IMR-90 (cell line): ENCODE measurements around the gene NELL1. TPM values are rescaled to one million over a fixed set of nuclear protein-coding genes. Genes with fewer than 3 reads are reported as not detected.

ENCODE experiments used
- ATAC-seq: fragments of 200-7000 bp; cut with Tn5 transposase; 2 replicates; pipeline ENCODE4 v1.9.1; 2020; ENCODE audit warnings: low read depth, mild to moderate bottlenecking, moderate library complexity
- BruUV-seq: library from RNA; stranded (reverse); fragments of 400-500 nt; replicated peaks from 2 replicates; lab custom pipeline; 2021; lab: Mats Ljungman, UMichigan
- CTCF ChIA-PET: fragments of 300-600 bp; formaldehyde crosslinking; extraction: SDS; loops from one replicate; lab custom pipeline; 2021; ENCODE audit warnings: antibody characterized with exemption; lab: Yijun Ruan, JAX
- POLR2A ChIA-PET: fragments of 300-600 bp; sonication (Branson Sonifier 250); formaldehyde crosslinking; loops from one replicate; lab custom pipeline; 2022; ENCODE audit warnings: antibody characterized with exemption; ENCODE audit not compliant: unreplicated experiment; lab: Charles Lee
- DNase-seq: peaks from one replicate; pipeline ENCODE4 v3.0.0; 2013
- H2AFZ ChIP-seq: replicated peaks from 2 replicates; pipeline ENCODE3; 2013; ENCODE audit warnings: low read length, mild to moderate bottlenecking; ENCODE audit not compliant: poor library complexity
- H2AK5ac ChIP-seq: 2 replicates; pipeline ENCODE4 v1.6.1; 2013; ENCODE audit warnings: low read depth, low read length, inconsistent platforms
- H2AK9ac ChIP-seq: replicated peaks from 2 replicates; pipeline ENCODE3; 2013; ENCODE audit warnings: mild to moderate bottlenecking, low read depth, low read length, moderate library complexity; ENCODE audit not compliant: poor library complexity
- H2BK120ac ChIP-seq: 2 replicates; pipeline ENCODE4 v1.6.1; 2013; ENCODE audit warnings: low read depth, low read length, inconsistent platforms
- H2BK15ac ChIP-seq: 3 replicates; pipeline ENCODE4 v1.6.1; 2013; ENCODE audit warnings: low read depth, low read length, inconsistent platforms
- H2BK20ac ChIP-seq: 2 replicates; pipeline ENCODE4 v1.6.1; 2013; ENCODE audit warnings: low read depth, mild to moderate bottlenecking, inconsistent platforms, low read length, moderate library complexity
- H2BK5ac ChIP-seq: 2 replicates; pipeline ENCODE4 v1.6.1; 2013; ENCODE audit warnings: mild to moderate bottlenecking, low read depth, low read length, inconsistent platforms; ENCODE audit not compliant: poor library complexity, severe bottlenecking
- H3K14ac ChIP-seq: replicated peaks from 2 replicates; pipeline ENCODE4 v1.6.1; 2013; ENCODE audit warnings: low read depth, low read length, inconsistent platforms
- H3K18ac ChIP-seq: 2 replicates; pipeline ENCODE4 v1.6.1; 2013; ENCODE audit warnings: low read depth, low read length, control low read depth
- H3K23ac ChIP-seq: 2 replicates; pipeline ENCODE4 v1.6.1; 2013; ENCODE audit warnings: low read depth, low read length, inconsistent platforms
- H3K27ac ChIP-seq: 2 replicates; pipeline ENCODE4 v1.5.1; 2013; ENCODE audit warnings: mild to moderate bottlenecking, control low read depth, low read length; ENCODE audit not compliant: insufficient read depth
- H3K27me3 ChIP-seq: 2 replicates; pipeline ENCODE4 v1.6.1; 2013; ENCODE audit warnings: low read length; ENCODE audit not compliant: control insufficient read depth, insufficient read depth
- H3K36me3 ChIP-seq: 2 replicates; pipeline ENCODE4 v1.6.1; 2013; ENCODE audit warnings: low read length, mixed read lengths; ENCODE audit not compliant: control insufficient read depth, insufficient read depth
- H3K4ac ChIP-seq: 2 replicates; pipeline ENCODE4 v1.6.1; 2013; ENCODE audit warnings: low read depth, low read length, inconsistent platforms
- H3K4me1 ChIP-seq: 2 replicates; pipeline ENCODE4 v1.6.1; 2013; ENCODE audit warnings: low read length, mixed read lengths; ENCODE audit not compliant: control insufficient read depth, insufficient read depth
- H3K4me2 ChIP-seq: 2 replicates; pipeline ENCODE4 v1.6.1; 2013; ENCODE audit warnings: low read depth, mild to moderate bottlenecking, control low read depth, low read length, moderate library complexity
- H3K4me3 ChIP-seq: 2 replicates; pipeline ENCODE4 v1.5.1; 2013; ENCODE audit warnings: low read depth, mild to moderate bottlenecking, control low read depth, low read length, moderate library complexity; ENCODE audit not compliant: insufficient read depth
- H3K56ac ChIP-seq: 2 replicates; pipeline ENCODE4 v1.6.1; 2013; ENCODE audit warnings: low read length, inconsistent platforms; ENCODE audit not compliant: insufficient read depth; ENCODE audit errors: extremely low read depth
- H3K79me1 ChIP-seq, 2 experiments: 2 replicates each; pipeline ENCODE4 v1.6.1; 2013; ENCODE audit warnings: low read length in 2 of 2, inconsistent platforms in 1 of 2, low read depth in 1 of 2
- H3K9ac ChIP-seq: 2 replicates; pipeline ENCODE4 v1.6.1; 2013; ENCODE audit warnings: low read depth, low read length, control low read depth
- H3K9me1 ChIP-seq: 2 replicates; pipeline ENCODE4 v1.6.1; 2013; ENCODE audit warnings: low read length, inconsistent platforms; ENCODE audit not compliant: insufficient read depth
- H3K9me3 ChIP-seq: 2 replicates; pipeline ENCODE4 v1.6.1; 2013; ENCODE audit warnings: low read length; ENCODE audit not compliant: control insufficient read depth, insufficient read depth
- H4K20me1 ChIP-seq: 2 replicates; pipeline ENCODE4 v1.6.1; 2013; ENCODE audit warnings: low read length, inconsistent platforms; ENCODE audit not compliant: insufficient read depth
- H4K5ac ChIP-seq: 2 replicates; pipeline ENCODE4 v1.6.1; 2013; ENCODE audit warnings: mild to moderate bottlenecking, low read depth, low read length, control low read depth
- H4K8ac ChIP-seq, 2 experiments: 2 replicates each; pipeline ENCODE4 v1.6.1; 2013; ENCODE audit warnings: low read depth in 2 of 2, low read length in 2 of 2, control low read depth in 1 of 2, inconsistent platforms in 1 of 2
- H4K91ac ChIP-seq: 2 replicates; pipeline ENCODE4 v1.6.1; 2013; ENCODE audit warnings: low read depth, low read length, inconsistent platforms; ENCODE audit not compliant: insufficient read depth
- CEBPB ChIP-seq: IDR thresholded peaks from 2 replicates; pipeline ENCODE4 v1.6.1; 2012; ENCODE audit warnings: low read depth, low read length, improper control_type of control experiment
- CHD1 ChIP-seq: IDR thresholded peaks from 2 replicates; pipeline ENCODE4 v1.6.1; 2012; ENCODE audit warnings: low read depth, low read length, improper control_type of control experiment
- CTCF ChIP-seq: conservative IDR thresholded peaks from 2 replicates; pipeline ENCODE4 v1.5.1; 2012; ENCODE audit warnings: mild to moderate bottlenecking, low read depth, low read length, improper control_type of control experiment
- ELK1 ChIP-seq: fragments of 150-350 bp; IDR thresholded peaks from 2 replicates; pipeline ENCODE4 v1.6.1; 2016; ENCODE audit warnings: low read depth, mild to moderate bottlenecking, low read length, moderate library complexity, borderline replicate concordance
- FOS ChIP-seq: fragments of 150-350 bp; IDR thresholded peaks from 2 replicates; pipeline ENCODE4 v1.6.1; 2016; ENCODE audit warnings: low read depth, low read length
- MAFK ChIP-seq: IDR thresholded peaks from 2 replicates; pipeline ENCODE4 v1.6.1; 2012; ENCODE audit warnings: low read depth, low read length, improper control_type of control experiment
- NFE2L2 ChIP-seq: fragments of 150-350 bp; IDR thresholded peaks from 2 replicates; pipeline ENCODE4 v1.6.1; 2016; ENCODE audit warnings: low read depth, mild to moderate bottlenecking, low read length
- RFX5 ChIP-seq: IDR thresholded peaks from 2 replicates; pipeline ENCODE4 v1.8.0; 2012; ENCODE audit warnings: low read depth, mild to moderate bottlenecking, low read length, moderate library complexity
- SMC3 ChIP-seq: fragments of 150-350 bp; IDR thresholded peaks from 2 replicates; pipeline ENCODE4 v1.6.1; 2016; ENCODE audit warnings: low read depth, mild to moderate bottlenecking, antibody characterized with exemption, low read length, moderate library complexity
- WGBS, 2 experiments: methylation state at CpG; one replicate each; pipeline versions ENCODE4 v1.1.5 to v1.1.7; 2013; ENCODE audit warnings: missing lambda C conversion rate in 2 of 2; ENCODE audit not compliant: insufficient read length in 1 of 2; ENCODE audit errors: extremely low coverage in 2 of 2; 5-methylcytosine and 5-hydroxymethylcytosine counted together
- dilution Hi-C: fragments of 300-500 bp; cut with HindIII; formaldehyde crosslinking; loops from one replicate; pipeline ENCODE4 v1.14.3; 2018; ENCODE audit warnings: low sequenced_read_pairs; ENCODE audit not compliant: unreplicated experiment
- in situ Hi-C: fragments of 300-500 bp; cut with MboI; formaldehyde crosslinking; loops from 3 replicates; pipeline ENCODE4 v1.14.3; 2019; ENCODE audit warnings: low sequenced_read_pairs, inconsistent platforms, mixed read lengths
- intact Hi-C: fragments of 100-400 bp; cut with micrococcal nuclease; formaldehyde crosslinking; loops from 2 replicates; pipeline ENCODE4 v1.10.0; 2022
- polyA plus RNA-seq, 3 experiments: library from polyadenylated mRNA; depleted of rRNA; stranded (reverse); fragments of >200 nt; gene quantifications; 2 replicates each; pipeline ENCODE4 v1.2.3, GENCODE V29; 2012; ENCODE audit warnings: low replicate concordance in 1 of 3
- total RNA-seq: library from RNA; depleted of rRNA; stranded (reverse); fragments of >200 nt; gene quantifications from 2 replicates; pipeline ENCODE4 v1.2.3, GENCODE V29; 2012

The NELL1 gene
- total and polyA plus RNA-seq, 2 of the 4 experiments (the other 2 are of a cell fraction) = not detected

GRCh38 chr11:21385669-21386440 is 716.5 kb downstream of the NELL1 start:
- Histone ChIP-seq H3K18ac (no peak overlapping the region), H2BK15ac (no peak overlapping the region), H2BK120ac (no peak overlapping the region), H3K23ac (no peak overlapping the region), H3K4me1 (no peaks in the 10 kb centered on the region), H4K8ac (no peak overlapping the region), H3K27ac (no peak overlapping the region), H3K27me3 (no peaks in the 10 kb centered on the region), H3K9me1 (no peaks in the 10 kb centered on the region), H2BK20ac (no peak overlapping the region), H2AK5ac (no peak overlapping the region), H3K9me3 (no peaks in the 10 kb centered on the region), H4K91ac (no peak overlapping the region), H3K56ac (no peak overlapping the region), H3K9ac (no peak overlapping the region), H3K79me1 (no peaks in the 10 kb centered on the region), H3K4me2 (no peak overlapping the region), H2AK9ac (no peak overlapping the region), H3K4me3 (no peak overlapping the region), H3K14ac (no peak overlapping the region), H4K20me1 (no peaks in the 10 kb centered on the region), H3K36me3 (no peaks in the 10 kb centered on the region), H4K5ac (no peak overlapping the region), H3K4ac (no peak overlapping the region), H2AFZ (no peak overlapping the region), H2BK5ac (no peak overlapping the region)
- BruUV-seq = no TSS peak
- dilution Hi-C loops (no loop called here), intact Hi-C loops (no loop called here), in situ Hi-C loops (no loop called here)
- ATAC-seq (no peak), DNase-seq (no peak)
- no peak for TF ChIP-seq SMC3
- TF ChIP-seq FOS = no peak
- no peak for TF ChIP-seq CHD1
- no peak for TF ChIP-seq ELK1
- TF ChIP-seq MAFK = no peak
- TF ChIP-seq CEBPB = no peak
- no peak for TF ChIP-seq CTCF
- no peak for TF ChIP-seq RFX5
- no peak for TF ChIP-seq NFE2L2
- POLR2A ChIA-PET = no interaction called here
- WGBS, 2 experiments = 75 to 100% methylated on average over 1 to 2 of the region's 4 CpGs
- CTCF ChIA-PET = no interaction called here
